ENCODE measurements around the gene S100A9. TPM values are rescaled to one million over a fixed set of nuclear protein-coding genes. Genes with fewer than 3 reads are reported as not detected.

Gene S100A9
- polyA plus RNA-seq, 5 donors: 17.9 to 33.5 (median 28.3) TPM

DNA sequence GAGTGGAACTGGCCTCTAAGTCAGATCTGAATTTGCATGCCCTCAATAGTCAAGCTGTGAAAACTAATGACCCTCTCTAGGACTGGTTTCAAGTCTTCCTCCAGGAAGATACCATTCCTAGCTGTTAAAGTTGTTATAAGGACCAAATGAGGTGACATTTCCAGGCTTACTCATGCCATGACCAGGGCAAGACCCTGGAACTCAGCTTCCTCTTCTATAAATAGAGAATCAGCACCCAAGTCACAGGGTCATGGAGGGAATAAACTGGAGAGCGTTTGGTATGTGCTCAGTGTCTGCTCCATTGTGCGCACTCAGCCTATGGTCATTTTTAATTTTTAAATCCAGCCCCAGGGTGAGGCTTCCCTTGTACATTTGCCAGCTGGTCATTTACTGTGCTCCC, 2.5 kb downstream of the S100A9 start:
- DNase-seq: no peak

DNA sequence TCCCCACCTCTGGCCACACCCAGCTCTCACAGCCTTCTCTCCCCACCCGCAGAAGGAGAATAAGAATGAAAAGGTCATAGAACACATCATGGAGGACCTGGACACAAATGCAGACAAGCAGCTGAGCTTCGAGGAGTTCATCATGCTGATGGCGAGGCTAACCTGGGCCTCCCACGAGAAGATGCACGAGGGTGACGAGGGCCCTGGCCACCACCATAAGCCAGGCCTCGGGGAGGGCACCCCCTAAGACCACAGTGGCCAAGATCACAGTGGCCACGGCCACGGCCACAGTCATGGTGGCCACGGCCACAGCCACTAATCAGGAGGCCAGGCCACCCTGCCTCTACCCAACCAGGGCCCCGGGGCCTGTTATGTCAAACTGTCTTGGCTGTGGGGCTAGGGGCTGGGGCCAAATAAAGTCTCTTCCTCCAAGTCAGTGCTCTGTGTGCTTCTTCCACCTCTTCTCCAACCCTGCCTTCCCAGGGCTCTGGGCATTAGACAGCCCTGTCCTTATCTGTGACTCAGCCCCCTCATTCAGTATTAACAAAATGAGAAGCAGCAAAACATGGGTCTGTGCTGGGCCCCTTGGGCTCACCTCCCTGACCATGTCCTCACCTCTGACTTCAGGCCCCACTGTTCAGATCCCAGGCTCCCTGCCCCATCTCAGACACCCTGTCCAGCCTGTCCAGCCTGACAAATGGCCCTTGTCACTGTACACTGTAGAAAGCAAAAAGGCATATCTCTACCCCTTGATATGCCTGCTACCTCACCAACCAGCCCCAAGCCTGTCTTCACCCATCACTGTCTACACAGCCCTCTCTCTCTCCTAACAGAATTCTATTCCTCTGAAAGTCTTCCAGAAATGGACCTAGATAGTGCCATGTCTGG, 3.2 kb downstream of the S100A9 start:
- DNase-seq: no peak

DNA sequence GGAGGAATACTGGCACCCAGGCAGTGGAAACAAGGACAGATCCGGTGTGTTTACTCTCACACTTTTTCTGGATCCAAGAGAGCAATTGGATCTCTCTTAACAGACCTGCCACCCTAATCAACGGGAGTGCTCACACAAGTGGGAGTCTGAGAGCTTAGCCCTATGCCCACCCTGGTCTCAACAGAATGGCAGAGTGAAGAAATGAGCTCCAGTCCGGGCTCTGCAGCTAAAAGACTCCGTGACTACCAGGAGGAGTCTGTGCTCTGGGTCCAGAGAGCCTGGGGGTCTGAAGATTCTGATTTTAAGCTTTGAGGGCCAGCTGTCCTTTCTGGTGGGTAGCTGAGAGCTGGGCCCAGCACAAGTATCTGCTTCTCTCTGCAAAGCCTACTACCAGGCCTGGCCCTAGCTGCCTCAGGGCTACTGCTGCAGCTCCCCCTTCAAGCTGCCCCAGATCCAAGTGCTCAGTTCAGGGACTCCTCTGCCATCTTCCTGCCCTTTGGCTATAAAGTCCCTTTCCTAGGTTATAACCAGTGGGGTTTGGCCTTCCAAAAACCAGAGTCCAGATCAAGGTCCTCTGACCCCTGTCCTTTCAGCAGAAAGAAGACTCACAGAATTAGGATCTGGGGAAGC, 3.9 kb downstream of the S100A9 start:
- DNase-seq: no peak

DNA sequence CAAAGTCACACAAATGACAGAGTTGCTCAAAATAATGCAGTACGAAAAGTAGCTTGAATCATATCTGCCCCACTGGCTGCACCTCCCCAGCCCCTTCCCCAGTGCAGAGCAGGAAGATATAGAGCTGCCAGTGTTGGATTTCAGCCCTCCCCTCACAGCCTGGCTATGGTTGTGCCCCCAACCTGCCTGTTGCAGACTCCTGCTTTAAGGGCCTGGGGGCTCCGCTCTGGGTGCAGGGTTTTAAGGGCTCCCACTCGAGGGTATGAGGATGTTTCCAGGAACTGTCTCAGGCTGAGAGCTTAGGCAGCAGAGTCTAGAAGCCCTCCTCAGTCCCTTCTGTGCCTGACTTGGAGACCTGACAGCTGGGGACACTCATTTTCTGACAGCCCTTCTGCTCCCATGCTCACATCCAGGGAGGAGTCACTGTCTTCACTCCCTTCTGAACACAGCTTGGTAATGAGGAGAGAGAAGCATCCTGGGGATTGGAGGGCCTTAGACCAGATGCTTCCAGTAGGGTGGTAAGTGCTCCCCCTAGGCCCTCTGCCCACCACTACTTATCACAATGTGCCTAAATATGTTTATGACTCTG, 4.6 kb downstream of the S100A9 start:
- DNase-seq: peak; percentile 16 to 20

DNA sequence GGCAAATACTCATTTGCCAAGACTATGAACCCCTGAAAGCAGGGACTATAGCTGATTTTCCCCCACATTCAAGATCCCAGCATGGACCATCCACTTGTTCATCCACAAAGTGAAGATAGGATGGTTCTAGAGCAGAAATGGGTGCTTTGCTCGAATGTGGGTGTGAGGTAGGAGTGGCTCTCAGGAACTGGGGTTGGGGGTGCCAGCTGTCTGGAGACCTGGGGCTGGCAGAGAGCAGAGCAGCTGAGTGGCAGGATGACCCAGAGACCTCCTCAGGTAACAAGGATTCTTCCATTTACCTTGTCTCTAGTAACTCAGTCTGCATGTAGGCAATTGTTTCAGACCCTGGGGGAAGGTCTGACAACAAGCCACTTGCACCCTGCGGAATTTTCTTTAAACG, 6.0 kb downstream of the S100A9 start:
- DNase-seq: no peak

DNA sequence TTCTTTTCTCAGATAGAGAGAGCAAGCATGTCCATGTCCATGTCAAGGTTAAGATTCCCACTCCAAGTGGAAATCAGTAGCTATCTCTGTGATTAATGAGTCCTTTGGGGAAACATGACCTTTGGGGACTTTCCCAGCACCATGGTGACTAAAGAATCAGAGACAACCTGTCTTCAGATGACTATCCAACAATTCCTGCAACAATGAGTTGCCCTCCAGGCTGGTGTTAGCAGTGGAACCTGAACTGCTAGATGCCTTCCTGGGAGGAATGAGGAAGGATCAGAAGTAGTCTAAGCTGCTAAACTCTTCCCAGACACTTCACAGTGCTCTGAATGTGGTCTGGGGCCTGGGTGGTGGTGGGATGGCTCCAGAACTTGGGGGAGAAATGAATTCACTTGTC, 6.5 kb downstream of the S100A9 start:
- DNase-seq: no peak

DNA sequence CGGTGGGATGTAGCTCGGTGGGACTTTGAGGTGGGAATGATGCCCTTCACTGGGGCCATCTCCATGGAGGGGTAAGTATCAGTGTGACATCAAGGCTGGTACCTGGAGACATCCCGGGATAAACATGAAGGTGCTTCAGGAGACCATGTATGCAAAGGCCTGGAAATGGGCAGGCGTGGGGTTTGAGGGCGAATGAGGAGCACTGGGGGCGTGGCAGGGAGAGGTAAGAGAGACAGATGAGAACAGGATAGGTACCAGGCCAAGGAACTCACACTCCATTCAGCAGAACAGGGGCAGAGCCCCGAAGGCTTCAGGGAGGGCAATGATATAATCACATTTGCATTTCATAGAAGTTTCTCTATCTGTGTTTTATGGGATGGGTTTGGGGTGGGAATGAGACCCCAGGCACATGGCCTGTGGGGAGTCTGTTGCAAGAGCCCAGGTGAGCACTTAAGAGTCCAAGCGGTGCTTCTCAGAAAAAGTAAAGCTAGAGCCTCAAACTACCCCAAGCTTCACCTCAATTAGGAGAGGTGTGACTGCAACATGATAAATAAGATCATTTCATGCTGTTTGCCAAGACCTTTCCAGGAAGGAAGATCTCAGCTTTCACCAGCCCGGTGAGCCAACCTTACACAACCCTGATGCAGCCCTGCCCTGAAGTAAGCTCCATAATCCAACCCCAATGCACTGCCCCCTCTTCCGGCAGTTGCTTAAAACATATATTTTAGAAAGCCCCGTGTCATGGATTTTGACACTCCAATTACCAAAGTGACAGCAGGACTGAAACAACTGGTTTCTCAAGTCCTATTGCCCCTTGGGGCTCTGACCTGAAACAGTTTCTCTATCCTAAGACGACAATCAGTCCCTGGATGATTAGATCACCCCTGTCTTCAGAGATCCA, 7.4 kb downstream of the S100A9 start:
- DNase-seq: no peak

DNA sequence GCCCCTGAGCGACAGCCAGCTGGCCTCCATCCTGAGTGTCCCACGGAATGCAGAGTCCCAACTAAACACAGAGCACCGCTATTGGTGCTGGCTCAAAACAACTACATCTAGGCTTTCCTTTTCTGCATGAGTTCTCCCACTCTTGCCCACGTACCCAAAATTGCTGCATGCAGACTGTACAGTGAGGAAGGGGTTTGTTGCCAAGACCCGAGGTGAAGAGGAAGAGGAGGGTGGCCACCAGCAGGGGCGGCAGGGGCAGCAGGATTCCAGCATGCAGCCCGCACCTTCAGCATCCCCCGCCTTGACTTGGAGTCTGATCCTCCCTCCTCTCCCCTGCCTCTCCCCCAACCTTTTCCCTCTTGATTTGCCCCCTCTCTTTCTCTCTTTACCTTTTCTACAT, 8.0 kb downstream of the S100A9 start:
- no peak for DNase-seq

DNA sequence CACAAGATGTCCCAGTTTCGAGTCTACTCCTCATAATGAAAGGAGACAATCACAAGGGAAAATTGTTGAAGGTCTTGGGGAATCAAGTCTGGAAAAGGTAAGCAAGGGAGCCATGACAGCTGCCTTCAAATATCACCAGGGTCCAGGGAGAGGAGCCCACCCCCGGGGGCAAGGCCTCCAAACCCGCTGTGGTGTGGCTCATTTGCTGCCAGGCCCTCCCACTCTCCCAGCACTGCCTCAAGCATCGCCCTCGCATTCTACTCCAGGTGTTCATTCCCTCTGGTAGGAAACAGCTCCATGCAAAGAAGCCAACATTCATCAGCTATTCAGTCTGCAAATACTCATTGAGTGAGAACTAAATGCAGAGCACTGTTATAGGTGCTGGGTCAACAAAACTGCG, 8.6 kb downstream of the S100A9 start:
- DNase-seq: no peak

DNA sequence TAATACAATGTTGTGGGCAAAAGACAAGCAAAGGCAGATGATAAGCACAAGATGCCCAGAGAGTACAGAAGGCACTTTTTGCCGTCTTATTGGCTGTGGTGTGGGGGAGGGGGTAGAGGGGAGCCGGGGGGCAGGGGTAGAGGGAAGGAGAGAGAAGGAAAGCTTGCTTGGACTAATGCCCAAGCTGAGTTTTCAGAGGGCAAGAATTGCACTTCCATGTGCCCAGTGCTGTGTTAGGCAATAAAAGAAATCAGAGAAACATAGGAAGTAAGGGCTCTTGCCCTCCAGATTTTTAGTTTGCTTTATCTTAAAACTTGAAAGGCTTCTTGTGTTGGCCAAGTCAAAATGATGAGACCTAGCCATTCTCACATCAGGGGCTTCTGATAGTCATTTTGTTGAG, 9.4 kb downstream of the S100A9 start:
- DNase-seq: no peak

DNA sequence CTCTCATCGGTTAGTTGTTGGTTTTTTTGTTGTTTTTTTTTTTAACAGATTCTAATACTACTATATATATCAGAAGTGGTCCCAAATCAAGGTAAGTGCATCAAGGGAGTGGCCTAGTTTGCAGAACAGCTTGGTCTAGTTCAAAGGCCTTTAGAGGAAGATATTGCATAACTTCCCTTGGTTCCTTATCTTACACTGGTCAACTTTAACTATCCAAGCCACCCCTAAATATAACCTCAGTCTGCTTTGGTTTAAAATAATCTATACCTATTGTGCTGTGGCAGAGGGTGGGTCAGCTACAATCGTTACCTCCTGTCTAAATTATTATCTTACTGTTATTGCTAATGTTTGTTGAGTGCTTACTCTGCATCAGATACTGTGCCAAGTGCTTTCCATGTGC, 10.8 kb downstream of the S100A9 start:
- DNase-seq: no peak

DNA sequence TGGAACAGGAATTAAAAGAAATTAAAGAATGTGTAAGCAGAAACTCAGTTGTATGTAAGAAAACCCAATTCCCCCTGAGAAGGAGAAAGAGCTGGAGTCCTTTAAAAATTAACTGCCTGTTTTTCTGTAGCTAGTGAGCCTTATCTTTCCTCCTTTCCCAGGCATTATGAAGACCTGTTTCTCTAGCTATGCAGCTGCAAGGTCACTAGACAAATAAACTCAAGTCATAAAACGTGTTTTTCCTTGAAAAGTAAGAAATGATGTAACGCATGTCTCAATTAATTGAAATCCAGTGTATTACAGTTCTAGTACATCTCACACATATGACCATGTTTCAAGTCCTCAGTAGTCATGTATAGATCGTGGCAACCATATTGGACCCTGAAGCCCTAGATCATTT, 12.5 kb downstream of the S100A9 start:
- DNase-seq: no peak

DNA sequence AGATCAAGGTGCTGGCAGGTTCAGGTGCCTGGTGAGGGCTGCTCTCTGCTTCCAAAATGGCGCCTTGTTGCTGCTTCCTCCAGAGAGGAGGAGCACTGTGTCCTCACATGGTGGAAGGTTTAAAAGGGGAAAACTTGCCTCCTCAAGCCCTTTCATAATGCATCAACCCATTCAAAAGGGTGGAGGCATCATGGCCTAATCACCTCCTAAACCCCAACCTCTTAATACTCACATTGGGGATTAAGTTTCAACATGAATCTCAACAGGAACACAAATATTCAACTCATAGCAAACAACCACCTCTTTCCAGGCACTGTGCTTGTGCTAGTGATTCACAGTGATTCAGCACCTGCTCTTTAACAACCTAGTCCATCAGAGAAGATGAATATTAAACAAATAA, 13.6 kb downstream of the S100A9 start:
- DNase-seq: no peak

DNA sequence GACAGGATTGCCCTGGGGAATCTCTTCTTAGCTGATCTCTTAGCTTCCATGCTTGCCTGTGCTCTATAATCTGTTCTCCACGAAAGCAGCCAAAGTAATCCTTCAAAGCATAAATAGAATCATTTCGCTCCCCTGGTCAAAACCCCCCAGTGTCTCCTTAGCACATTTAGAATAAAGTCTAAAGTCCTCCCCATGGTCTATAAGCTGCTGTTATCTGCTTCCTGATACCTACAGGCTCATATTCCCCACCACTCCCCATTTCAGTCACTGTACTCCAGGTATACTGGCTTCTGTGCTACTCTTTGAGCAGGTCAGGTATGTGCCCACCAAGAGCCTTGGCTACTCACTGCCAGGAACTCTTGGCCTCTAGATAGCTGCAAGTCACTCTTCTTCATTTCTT, 14.9 kb downstream of the S100A9 start:
- no peak for DNase-seq

DNA sequence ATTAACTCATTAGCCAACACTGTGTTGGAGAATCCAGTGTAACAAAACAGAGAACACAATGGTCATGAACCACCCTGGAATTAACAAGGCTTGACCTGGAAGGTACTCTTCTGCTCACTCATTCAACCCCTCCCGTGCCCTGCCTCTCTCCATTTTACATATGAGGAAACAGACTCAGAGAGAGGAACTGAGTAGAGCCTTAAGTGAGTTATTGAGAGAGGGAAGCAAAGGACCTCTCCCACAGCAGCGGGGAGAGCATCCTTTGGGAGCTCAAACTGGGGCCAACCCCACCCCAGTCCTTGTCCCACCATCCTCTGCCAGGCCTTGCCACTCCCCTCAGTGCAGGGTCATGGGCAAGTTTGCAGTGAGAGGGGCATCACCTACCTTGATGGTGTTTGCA, 16.4 kb downstream of the S100A9 start:
- no peak for DNase-seq

DNA sequence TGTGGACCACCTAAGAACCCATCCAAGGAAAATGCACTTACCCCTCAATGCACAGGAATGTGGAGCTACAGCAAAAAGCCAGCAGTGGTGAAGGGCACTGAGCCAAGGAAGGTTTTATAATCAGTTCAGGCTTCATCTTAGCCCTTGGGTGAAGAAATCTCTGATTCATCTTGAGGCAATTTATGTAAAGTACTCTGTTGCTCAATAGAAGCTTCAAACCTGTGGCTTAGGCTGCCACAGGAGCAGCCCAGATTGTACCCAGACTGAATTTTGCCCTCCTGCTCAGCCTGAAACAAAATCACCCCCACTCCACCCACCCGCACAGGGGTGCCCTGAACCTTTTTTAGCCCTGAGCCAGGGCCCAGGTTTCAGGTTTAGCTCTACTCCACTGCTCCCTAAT, 17.9 kb downstream of the S100A9 start, which contains the start of gene S100A12:
Gene S100A12, minus strand, starts transcription at position 111 of the 400 bp plus-strand sequence. CDS start 1,029 bp downstream, outside the sequence.
- DNase-seq: no peak

DNA sequence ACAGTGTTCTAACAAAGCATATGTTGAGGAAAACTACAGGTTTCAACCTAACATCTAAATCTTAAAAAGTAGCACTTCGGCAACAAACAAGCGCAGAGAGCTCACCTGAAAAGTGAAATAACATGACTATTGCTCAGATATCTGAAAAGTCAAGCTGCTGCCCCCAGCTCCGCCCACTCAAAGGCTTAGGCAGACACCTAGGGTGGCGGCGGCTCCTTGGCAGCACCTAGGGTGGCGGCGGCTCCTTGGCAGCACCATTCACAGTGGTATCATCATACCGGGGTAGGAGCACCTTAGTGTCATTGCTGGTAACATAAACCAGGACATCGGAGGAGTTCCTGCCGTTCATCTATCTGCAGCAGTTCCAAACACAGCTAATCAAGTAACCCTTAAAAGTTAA, 21.9 kb downstream of the S100A9 start:
- no peak for DNase-seq

DNA sequence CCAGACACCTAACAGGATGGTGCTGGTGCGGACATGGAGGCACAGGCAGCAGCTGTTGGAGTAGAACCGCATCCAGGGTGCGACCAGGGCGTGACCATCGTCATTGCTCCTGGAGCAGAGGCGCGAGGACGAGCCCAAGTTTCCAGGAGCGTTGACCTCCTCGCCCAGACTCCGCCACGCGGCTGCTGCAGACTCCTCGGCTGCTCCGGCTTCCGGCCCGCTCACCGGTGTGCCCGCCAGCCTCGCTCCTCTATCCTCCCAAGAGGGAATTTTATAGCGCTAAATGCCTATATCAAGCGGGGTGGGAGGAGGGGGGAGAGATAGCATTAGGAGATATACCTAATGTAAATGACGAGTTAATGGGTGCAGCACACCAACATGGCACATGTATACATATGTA, 23.1 kb downstream of the S100A9 start:
- DNase-seq: no peak

DNA sequence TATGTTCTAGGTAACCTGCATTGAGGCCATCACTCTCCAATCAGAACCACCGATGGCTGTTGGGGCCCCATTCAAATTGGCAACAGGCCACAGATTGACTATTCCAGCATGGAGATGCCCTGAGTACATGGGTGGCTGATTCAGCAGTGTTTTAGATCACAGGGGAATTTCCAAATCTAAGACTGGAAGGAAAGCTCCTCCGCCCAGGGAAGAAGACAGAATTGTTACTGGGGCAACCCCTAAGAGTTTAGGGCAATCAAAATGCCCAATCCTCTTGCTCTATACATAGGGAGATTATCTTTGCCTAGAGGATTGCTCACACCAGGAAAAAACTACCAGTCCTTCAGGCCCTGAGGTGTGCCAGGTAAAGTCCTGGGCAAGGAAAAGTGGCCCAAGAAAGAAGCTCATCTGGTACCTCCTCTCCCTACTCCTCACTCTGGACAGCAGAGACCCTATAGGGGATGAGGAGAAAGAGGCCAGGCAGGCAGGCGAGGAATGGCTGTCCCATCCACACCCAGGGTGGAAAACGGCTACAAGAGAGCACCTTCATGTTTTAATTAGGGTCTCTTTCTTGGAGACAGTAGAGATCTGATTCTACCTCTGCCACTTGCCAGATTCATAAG, 27.4 kb downstream of the S100A9 start:
- no peak for DNase-seq

DNA sequence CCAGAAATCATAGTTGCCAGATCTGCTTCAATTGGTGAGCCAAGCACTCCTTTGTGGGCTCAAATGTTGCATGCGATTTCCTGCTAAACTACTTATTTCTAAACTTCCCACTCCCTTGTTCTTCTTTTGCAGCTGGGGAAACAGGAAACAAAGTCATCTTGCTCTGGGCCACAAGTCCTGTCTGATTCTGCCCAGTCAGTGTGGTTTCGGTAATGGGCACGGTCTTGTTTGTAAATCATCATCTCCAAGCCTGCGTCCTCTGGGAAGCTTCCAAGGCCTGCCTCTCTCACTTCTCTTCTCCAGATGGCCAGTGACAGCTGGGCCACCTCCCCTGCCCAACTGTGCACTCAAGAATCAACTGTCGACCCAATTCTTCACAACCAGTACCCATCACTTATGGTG, 28.8 kb downstream of the S100A9 start:
- DNase-seq: no peak

DNA sequence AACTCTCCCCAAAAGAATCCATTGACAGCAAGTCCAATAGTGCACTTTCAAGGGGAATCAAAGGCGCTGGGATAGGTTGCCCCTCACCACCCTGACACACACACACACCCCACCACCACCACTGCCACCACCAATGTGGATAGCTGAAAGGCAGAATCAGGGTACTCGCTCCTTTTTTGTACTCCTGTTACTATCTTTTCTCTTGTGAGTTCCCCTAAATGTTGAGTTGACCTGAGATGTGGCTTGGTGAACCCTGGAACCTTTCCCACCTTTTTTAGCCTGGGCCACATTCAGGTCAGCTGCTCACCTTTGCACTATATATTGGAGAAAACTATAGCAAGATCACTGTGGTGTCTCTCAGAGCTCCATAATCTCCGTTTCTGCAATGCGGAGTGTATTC, 29.3 kb downstream of the S100A9 start:
- DNase-seq: no peak

DNA sequence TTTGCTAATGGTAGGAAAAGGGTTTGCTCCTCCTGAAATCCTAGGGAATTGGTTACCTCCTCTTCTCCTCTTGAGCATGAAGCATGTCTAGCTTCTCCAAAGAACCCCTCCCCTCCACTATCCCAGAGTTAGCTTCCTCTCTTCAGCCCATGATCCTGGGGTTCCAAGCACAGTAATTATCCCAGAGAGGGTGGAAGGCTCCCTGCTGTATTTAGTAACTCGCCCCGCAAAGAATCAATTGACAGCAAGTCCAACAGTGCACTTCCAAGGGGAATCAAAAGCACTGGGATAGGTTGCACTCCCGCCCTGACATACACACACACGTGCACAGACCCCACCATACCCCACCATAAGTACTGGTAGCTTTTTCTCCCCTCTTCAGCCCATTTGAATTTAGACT, 30.1 kb downstream of the S100A9 start:
- DNase-seq: no peak
